ENCODE results near the gene COLEC12.

DNA sequence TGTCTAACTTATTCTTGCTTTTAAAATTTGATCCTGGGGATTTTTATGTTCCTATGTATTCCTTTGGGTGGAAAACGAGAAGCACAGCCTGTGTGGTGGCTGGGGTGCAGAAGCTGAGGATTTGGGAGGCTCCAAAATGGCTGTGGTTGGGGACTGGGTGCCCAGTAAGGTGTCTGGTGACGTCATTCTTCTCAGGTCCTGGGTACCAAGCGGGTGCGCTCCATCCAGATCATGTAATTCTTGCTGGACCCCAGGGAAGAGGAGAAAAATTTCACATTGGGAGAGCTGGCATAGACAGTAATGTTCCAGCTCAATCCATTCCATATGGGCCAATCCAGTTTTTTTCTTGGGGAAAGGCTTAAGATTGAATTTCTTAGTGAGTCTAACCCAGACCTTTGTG is 171.6 kb downstream of the COLEC12 start:
- no peak for TF ChIP-seq POLR2AphosphoS5 (IDR thresholded peaks at IDR 0.05; ENCODE audit: borderline replicate concordance, low read depth, low read length)
- TF ChIP-seq EZH2 (IDR thresholded peaks at IDR 0.05): no peak
